Central memory CD8-positive, alpha-beta T cell (primary cell): ENCODE data around the gene RPL27.
A peak's percentile ranks its signal among the peaks of the same experiment; 100 is the strongest.

Source experiments
- ATAC-seq: fragments of 150-1000 bp; cut with Tn5 transposase; replicated peaks from 2 replicates; pipeline ENCODE4 v1.10.0; 2022; ENCODE audit warnings: mild to moderate bottlenecking, moderate FRiP score, moderate number of reproducible peaks; ENCODE audit not compliant: poor library complexity, severe bottlenecking; ENCODE audit errors: extremely low read depth
- DNase-seq, 2 donors: peaks; one replicate each; pipeline ENCODE4 v3.0.0; 2021; ENCODE audit warnings: low spot score in 2 of 2
- H3K27ac Mint-ChIP-seq: one replicate; pipeline ENCODE4 v1.8.0; 2022; ENCODE audit warnings: low read depth, mild to moderate bottlenecking, moderate library complexity, mixed read lengths
- H3K27me3 Mint-ChIP-seq: one replicate; pipeline ENCODE4 v1.8.0; 2022; ENCODE audit warnings: mixed read lengths
- H3K36me3 Mint-ChIP-seq: one replicate; pipeline ENCODE4 v1.8.0; 2022; ENCODE audit warnings: mild to moderate bottlenecking, moderate library complexity, mixed read lengths; ENCODE audit not compliant: insufficient read depth
- H3K4me1 Mint-ChIP-seq: one replicate; pipeline ENCODE4 v1.8.0; 2022; ENCODE audit warnings: mixed read lengths
- H3K4me3 Mint-ChIP-seq: one replicate; pipeline ENCODE4 v1.8.0; 2022; ENCODE audit warnings: mild to moderate bottlenecking, moderate library complexity, mixed read lengths
- H3K9me3 Mint-ChIP-seq: one replicate; pipeline ENCODE4 v1.8.0; 2022; ENCODE audit warnings: mixed read lengths

Gene RPL27

DNA sequence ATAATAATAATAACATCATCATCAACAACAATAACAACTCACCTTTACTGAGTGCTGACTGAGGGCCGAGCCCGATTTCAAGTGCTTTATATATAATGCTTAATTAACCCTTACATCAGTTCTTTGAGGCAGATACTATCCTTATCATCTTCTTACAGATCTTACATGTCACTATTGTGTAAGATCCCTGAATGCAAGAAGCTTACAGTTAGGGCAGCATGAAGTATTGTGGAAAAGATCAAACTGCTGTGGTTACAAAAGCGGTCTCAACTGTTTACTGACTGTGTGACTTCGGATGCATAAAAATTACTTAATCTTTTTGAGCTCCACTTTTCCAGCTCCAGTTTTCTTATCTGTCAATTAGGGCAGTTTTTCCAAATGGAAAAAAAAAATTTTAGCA, 20.7 kb downstream of the RPL27 start:
- peaks cover 21% of the 10 kb centered on the region for H3K4me1 Mint-ChIP-seq
- H3K27ac Mint-ChIP-seq: no peak overlapping the region
- DNase-seq (no peak), ATAC-seq (no peak)
- H3K4me3 Mint-ChIP-seq: no peak overlapping the region
- peaks cover 20% of the 10 kb centered on the region for H3K36me3 Mint-ChIP-seq
- no peaks in the 10 kb centered on the region for H3K27me3 Mint-ChIP-seq
- H3K9me3 Mint-ChIP-seq: no peaks in the 10 kb centered on the region

DNA sequence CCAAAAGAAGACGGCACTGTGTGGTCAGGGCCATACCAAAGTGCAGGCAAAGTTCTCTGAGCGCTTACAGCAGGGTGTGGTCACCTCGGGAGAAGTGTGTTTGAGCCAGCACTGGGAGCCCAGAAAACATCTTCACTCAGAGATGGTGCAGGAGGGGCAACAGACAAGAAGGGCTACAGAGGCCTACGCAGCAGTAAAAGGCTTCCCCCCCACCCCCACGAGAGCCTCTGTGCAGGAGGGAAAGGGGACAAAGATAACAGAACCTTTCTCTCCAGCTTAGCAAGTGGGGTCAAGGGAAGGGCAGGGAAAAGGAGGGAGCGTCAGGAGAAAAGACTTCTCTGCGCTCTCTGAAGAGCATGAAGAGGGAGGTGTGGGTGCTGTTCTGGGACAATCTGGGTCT, 21.2 kb downstream of the RPL27 start:
- Mint-ChIP-seq H3K9me3 (no peaks in the 10 kb centered on the region), H3K4me3 (peak overlapping the region; percentile 83), H3K36me3 (peaks cover 21% of the 10 kb centered on the region), H3K27me3 (no peaks in the 10 kb centered on the region), H3K27ac (no peak overlapping the region), H3K4me1 (peaks cover 25% of the 10 kb centered on the region)
- no peak for DNase-seq
- no peak for ATAC-seq

DNA sequence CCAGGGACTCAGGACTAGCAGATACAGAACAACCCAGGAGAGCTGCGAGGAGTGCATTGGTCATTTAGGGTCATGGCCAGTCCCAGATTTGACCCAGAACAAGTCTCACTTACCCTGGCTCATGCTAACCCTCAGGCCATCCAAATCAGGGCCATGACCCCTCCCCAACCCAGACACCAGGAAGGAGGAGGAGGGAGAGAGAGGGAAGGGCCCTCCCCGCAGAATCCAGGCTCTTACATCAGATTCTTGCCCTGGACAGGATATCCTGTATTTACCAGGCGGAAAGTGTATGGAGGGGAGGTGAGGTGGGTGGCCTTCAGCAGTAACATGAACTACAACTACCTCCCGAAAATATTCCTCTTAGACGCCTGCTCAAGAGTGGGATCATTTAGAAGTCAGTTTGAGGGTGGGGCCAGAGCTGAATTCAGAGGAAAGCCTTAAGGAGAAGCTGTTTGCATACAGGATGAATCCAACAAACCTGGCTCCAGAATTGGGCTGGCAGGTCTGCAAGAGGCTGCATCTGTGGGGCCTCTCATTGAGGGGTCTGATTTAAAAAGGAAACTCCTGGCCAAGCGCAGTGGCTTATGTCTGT, 21.9 kb downstream of the RPL27 start:
- Mint-ChIP-seq H3K4me1 (peaks cover 31% of the 10 kb centered on the region), H3K9me3 (no peaks in the 10 kb centered on the region), H3K36me3 (peaks cover 20% of the 10 kb centered on the region), H3K27ac (peak overlapping the region; percentile 65), H3K4me3 (peak overlapping the region; percentile 83), H3K27me3 (no peaks in the 10 kb centered on the region)
- DNase-seq (no peak), ATAC-seq (no peak)

DNA sequence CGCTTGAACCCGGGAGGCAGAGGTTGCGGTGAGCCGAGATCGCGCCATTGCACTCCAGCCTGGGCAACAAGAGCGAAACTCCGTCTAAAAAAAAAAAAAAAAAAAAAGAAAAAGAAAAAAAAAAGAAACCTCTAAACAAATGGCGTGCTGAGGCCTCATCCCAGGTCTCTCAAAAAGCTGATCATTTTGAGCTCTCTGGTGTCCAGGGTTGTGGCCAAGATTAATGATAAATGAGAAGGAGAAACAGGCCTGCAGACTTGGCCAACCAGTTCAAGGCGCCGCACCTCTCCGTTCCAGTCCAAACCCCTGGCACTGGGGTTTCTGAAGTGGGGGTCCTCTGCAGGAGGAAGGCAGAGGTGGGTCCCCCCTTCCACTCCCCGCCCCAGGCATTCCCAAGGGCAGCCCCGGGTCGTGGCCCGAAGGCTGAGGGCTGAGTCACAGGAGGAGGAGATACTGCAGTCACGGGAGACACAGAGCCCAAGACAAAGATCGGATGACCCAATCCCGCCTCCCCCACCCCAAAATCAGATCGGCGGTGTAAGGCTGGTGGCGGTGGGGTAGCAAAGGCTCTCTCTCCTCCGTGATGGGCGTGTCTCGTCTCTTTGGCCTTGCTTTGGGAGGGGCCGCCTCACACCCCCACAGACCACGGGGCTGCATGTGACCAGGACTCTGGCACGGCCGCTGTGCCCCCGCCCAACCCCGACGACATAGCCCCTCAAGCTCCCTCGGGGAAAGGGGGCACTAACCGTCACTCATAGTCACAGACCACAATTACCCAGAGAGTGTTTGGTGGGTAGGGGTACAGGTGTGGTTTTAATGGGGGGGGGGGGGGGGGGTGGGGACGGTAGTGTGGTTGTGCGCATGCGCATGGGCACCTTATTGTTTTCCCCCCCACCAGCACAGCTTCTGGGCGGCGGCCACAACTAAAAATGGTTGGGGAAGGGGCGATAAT, 22.8 kb downstream of the RPL27 start:
- H3K4me3 Mint-ChIP-seq: peak overlapping the region; percentile 83
- peaks cover 17% of the 10 kb centered on the region for H3K36me3 Mint-ChIP-seq
- ATAC-seq (no peak), DNase-seq (peak in 1 of 2 donors; percentile 16)
- peaks cover 36% of the 10 kb centered on the region for H3K4me1 Mint-ChIP-seq
- H3K9me3 Mint-ChIP-seq: no peaks in the 10 kb centered on the region
- peak overlapping the region; percentile 65 for H3K27ac Mint-ChIP-seq
- no peaks in the 10 kb centered on the region for H3K27me3 Mint-ChIP-seq

DNA sequence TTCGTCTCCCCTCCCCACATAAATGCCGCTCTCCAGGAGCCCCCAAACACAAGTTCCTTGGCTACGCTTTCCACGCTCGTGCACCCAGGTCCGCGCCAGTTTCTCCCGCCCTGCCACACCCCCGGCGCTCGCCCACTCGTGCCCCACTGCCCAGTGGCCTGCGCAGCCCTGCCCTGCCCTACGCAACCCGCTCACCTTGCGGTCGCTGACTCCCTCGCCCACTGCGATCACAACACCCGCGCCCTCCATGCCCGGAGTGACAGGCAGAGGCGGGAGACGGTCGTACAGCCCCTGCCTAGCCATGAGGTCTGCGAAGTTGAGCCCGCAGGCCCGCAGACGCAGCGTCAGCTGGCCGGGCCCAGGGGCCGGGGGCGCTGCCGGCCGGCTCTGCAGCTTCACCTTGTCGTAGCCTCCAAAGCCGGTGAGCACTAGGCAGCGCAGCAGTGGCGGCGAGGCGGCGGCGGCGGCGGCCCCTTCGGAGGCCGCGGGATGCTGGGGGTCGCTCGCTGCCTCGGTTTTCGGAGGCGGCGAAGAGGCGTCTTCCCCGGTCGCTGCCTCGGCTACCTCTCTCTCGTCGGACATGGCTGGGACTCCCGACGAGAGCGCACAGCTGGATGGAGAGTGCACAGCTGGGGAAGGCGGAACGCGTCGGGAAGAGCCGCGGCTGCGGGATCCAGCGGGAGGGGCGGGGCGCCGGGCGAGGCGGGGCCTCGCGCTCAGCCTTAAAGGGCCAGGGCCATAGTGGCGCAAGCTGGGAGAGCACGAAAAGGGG, 23.7 kb downstream of the RPL27 start, which contains the start of gene VAT1:
Gene VAT1, minus strand, starts transcription at position 645 of the 772 bp plus-strand sequence. Its CDS starts 63 bp downstream, at position 582.
- Mint-ChIP-seq H3K27ac (peak within 1 kb of the TSS; percentile 65), H3K27me3 (no peaks in the 10 kb centered on the region), H3K9me3 (no peaks in the 10 kb centered on the region), H3K4me1 (peaks cover 36% of the 10 kb centered on the region), H3K36me3 (peaks cover 17% of the 10 kb centered on the region), H3K4me3 (peak within 1 kb of the TSS; percentile 83)
- DNase-seq (peak; percentile 19 to 33), ATAC-seq (peak; percentile 52)

DNA sequence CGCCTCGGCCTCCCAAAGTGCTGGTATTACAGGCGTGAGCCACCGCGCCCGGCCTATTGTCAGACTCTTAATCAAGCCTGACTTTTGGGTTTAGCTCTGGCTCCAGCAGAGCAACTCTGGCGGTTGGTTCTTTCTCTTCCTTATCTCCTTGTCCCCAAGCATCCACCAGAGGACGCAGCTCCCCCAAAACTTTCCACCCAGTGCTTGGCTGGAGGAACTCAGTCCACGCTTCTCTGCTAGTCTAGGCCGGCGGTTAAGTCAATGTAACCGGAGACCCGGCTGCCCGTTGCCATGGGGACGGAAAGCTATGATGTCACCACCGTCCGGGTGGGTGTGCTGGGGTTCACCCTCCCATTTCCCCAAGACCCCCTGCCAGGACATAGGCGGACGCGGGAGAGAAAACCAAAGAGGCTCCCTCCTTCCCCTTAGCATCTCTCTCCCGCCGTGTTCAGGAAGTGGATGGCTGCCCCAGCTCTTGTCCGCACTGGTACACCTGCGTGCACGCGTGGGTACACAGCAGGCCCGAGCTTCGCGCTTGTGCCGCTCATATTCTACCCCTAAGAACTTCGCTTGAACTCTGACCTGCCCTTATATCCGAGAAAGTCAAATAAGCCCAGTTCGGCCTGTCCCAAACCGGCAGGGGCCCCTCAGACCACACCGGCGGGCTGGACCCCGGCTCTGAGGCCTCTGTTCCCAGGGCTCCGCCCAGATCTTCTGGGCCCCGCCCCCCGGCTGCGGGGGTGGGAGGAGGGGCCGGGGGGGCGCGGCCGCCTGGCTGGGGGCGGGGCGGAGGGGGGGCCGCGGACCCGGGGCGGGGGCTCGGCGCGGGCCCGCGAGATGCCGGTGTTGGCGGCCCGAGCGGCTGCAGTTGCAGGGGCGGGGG, 26.4 kb downstream of the RPL27 start, which contains the start of gene RND2:
Gene RND2, plus strand, starts transcription at position 825 of the 883 bp plus-strand sequence. CDS start 117 bp downstream, outside the sequence.
- Mint-ChIP-seq H3K27me3 (no peaks in the 10 kb centered on the region), H3K27ac (peak within 1 kb of the TSS; percentile 94)
- DNase-seq: peak; percentile 64 to 66

DNA sequence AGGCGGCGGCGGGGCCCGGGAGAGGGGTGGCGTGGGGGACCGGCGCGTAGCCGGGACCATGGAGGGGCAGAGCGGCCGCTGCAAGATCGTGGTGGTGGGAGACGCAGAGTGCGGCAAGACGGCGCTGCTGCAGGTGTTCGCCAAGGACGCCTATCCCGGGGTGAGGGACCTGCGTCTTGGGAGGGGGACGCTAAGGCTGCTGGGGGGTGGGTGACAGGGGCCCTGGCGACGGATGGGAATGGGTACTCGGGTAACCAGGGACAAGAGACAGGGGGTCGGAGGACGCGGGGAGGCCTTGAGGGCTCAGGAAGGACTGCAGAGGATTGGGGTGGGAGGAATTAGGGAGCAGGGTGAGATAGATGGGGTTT, 27.1 kb downstream of the RPL27 start:
- H3K9me3 Mint-ChIP-seq: no peaks in the 10 kb centered on the region
- H3K27ac Mint-ChIP-seq: peak overlapping the region; percentile 94
- H3K27me3 Mint-ChIP-seq: no peaks in the 10 kb centered on the region
- peaks cover 13% of the 10 kb centered on the region for H3K36me3 Mint-ChIP-seq
- no peak for DNase-seq
- ATAC-seq: no peak
- peaks cover 27% of the 10 kb centered on the region for H3K4me1 Mint-ChIP-seq
- H3K4me3 Mint-ChIP-seq: peak overlapping the region; percentile 93

More for the DNA sequence above, 26.4 kb downstream of the RPL27 start, which contains the start of gene RND2:
- H3K4me1 Mint-ChIP-seq: peaks cover 31% of the 10 kb centered on the region
- H3K36me3 Mint-ChIP-seq: peaks cover 13% of the 10 kb centered on the region
- H3K4me3 Mint-ChIP-seq: peak within 1 kb of the TSS; percentile 93
- peak; percentile 61 for ATAC-seq
- no peaks in the 10 kb centered on the region for H3K9me3 Mint-ChIP-seq

DNA sequence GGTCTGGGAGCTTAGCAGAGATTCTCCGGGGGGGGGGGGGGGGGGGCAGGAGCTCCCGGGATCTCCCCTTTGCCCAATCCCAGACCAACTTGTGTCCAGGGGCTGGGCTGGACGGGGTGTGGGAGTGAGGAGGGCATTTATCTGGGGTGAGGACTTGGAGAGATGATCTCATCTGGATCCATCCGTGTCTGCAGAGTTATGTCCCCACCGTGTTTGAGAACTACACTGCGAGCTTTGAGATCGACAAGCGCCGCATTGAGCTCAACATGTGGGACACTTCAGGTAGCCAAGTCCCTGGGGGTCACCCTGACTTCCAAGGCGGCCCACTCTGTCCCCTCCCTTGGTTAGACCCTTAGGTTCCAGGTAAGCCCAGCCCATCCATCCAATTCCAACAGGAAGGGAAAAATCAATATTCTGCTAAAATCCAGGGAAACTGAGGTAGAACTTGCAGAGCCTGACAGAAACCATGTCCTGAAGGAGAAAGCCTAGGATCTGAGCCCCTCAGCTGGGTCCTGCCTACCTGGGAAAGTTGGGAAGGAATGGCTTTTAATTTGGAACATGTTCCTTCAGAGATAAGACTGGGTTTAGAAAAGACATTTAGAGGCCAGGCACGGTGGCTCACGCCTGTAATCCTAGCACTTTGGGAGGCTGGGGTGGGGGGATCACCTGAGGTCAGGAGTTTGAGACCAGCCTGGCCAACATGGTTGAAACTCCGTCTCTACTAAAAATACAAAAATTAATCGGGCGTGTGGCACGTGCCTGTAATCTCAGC, 27.7 kb downstream of the RPL27 start:
- Mint-ChIP-seq H3K4me3 (peak overlapping the region; percentile 93), H3K27ac (peak overlapping the region; percentile 94)
- ATAC-seq: no peak

DNA sequence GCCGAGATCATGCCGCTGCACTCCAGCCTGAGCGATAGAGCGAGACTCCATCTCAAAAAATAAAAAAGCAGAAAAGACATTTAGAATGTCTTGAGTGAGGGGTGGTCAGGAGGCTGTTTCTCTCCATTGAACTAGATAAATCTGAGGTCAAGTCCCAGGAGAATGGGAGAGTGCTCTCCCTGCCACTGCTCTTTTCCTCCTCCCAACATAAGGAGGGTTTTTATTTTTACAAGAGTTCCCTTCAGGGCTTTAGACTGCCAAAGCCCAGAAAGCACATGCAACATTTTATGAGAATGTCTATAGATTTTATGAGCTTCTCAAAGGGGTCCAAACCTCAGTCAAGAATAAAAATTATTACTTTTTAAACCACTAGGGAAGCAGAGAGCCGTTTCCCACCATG, 28.4 kb downstream of the RPL27 start:
- H3K4me1 Mint-ChIP-seq: peaks cover 19% of the 10 kb centered on the region
- H3K4me3 Mint-ChIP-seq: peak overlapping the region; percentile 93
- DNase-seq (no peak), ATAC-seq (no peak)
- no peaks in the 10 kb centered on the region for H3K9me3 Mint-ChIP-seq
- H3K27me3 Mint-ChIP-seq: no peaks in the 10 kb centered on the region
- peaks cover 9% of the 10 kb centered on the region for H3K36me3 Mint-ChIP-seq
- no peak overlapping the region for H3K27ac Mint-ChIP-seq

More for the DNA sequence above, 27.7 kb downstream of the RPL27 start:
- no peak for DNase-seq
- H3K9me3 Mint-ChIP-seq: no peaks in the 10 kb centered on the region
- no peaks in the 10 kb centered on the region for H3K27me3 Mint-ChIP-seq
- peaks cover 25% of the 10 kb centered on the region for H3K4me1 Mint-ChIP-seq
- H3K36me3 Mint-ChIP-seq: peaks cover 12% of the 10 kb centered on the region

DNA sequence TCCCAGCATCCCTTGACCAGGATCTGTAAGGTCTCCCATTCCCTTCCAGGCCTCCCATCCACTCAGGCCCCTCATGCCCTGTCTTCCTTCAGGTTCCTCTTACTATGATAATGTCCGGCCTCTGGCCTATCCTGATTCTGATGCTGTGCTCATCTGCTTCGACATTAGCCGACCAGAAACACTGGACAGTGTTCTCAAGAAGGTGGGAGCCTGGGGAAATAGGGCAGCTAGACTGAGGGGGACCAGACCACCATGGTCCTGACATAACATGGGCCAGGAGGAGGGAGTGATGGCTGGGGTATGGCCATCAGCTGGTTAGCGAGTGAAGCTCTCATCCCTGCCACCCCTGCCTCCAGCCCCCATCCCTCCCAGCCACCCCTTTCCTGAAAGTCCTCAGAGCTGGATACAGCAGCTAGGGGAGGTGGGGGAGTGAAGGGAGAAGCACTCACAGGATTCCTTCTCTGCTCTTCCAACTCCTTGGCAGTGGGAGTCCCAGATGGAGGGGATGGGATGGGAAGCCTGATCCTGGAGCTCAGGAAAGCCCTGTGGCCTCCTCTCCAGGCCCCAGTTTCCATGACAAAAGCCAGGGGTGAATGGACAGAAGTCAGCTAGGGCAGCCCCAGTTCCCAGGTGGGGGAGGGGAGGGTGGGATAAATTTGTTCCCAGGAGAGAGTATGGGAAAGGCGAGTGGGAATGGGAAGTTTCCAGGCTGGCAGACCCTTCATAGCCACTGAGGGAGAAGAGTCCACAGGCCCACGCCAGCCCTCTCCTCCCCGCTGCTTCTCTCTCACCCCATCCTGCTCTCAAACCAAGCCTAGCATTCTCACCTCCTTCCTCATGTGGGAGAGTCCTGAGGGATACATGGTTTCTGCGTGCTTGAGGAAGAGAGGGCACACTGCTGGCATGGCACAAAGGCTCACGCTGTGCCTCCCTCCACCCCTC, 29.1 kb downstream of the RPL27 start:
- no peak overlapping the region for H3K4me3 Mint-ChIP-seq
- DNase-seq (no peak), ATAC-seq (no peak)
- H3K27me3 Mint-ChIP-seq: no peaks in the 10 kb centered on the region
- peaks cover 14% of the 10 kb centered on the region for H3K4me1 Mint-ChIP-seq
- H3K27ac Mint-ChIP-seq: no peak overlapping the region
- H3K9me3 Mint-ChIP-seq: no peaks in the 10 kb centered on the region
- H3K36me3 Mint-ChIP-seq: peaks cover 6% of the 10 kb centered on the region
